ENCODE measurements around the gene PRR36.

PRR36 gene

DNA sequence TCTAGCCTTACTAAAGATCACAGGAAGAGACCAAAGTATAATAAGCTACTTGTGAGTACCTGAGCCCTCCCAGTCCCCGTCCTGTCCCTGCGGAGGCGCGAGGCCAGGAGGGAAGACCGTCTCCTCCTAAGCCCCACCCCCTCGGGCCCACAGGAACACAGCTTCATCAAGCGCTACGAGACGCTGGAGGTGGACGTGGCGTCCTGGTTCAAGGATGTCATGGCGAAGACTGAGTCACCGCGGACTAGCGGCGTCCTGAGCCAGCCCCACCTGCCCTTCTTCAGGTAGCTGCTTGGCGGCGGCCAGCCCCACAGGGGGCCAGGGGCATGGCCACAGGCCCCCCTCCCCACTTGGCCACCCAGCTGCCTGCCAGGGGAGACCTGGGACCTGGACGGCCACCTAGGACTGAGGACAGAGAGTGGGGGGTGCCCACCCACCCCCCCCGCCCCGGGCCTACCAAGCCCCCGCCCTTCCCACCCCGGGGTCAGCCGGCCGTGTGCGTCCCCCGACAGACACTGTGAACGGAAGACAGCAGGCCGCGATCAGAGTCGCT is 38.0 kb upstream of the PRR36 start:
- in situ Hi-C loops (cut with HindIII; ENCODE audit: low sequenced_read_pairs), result no loop called here
- no peak overlapping the region for H3K4me3 ChIP-seq (ENCODE audit: low read depth, low read length)
- DNase-seq (ENCODE audit: low read depth), result no peak
- TF ChIP-seq, protein P1, sequence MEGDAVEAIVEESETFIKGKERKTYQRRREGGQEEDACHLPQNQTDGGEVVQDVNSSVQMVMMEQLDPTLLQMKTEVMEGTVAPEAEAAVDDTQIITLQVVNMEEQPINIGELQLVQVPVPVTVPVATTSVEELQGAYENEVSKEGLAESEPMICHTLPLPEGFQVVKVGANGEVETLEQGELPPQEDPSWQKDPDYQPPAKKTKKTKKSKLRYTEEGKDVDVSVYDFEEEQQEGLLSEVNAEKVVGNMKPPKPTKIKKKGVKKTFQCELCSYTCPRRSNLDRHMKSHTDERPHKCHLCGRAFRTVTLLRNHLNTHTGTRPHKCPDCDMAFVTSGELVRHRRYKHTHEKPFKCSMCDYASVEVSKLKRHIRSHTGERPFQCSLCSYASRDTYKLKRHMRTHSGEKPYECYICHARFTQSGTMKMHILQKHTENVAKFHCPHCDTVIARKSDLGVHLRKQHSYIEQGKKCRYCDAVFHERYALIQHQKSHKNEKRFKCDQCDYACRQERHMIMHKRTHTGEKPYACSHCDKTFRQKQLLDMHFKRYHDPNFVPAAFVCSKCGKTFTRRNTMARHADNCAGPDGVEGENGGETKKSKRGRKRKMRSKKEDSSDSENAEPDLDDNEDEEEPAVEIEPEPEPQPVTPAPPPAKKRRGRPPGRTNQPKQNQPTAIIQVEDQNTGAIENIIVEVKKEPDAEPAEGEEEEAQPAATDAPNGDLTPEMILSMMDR (IDR thresholded peaks at IDR 0.05; ENCODE audit: low read depth, low read length, missing control alignments), result no peak

DNA sequence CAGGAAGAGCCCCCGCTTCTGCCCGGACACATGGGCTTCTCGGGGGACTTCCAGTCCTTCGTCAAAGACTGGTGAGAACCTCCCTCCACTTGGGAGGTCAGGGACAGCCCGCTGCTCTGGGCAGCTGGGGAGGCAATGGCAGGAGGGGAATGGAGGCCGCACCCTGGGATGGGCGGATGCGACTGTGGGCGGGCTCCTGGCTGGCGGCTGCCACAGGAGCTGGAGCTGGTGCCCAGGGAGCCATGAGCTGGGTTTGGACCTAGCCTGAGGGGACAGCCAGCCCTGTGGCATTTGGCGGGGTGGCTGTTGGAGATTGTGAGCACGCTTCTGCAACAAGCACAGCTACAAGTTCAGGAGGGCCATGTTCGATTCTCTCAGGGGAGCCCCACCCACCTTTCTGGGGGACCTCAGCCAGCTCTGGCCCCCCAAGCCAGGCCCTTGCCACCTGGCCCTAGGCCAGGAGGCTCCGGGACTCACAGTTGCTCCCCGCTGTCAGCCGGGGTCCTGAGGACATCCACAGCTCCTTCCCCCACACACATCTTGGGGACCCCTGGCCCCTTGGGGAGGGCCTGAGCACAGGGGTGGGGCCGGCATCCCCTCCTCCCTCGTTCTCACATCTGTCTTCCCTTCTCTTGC is 37.4 kb upstream of the PRR36 start:
- in situ Hi-C loops (cut with HindIII; ENCODE audit: low sequenced_read_pairs), result no loop called here
- TF ChIP-seq, protein P1 (IDR thresholded peaks at IDR 0.05; ENCODE audit: low read depth, low read length, missing control alignments), result no peak
- no peak overlapping the region for H3K4me3 ChIP-seq (ENCODE audit: low read depth, low read length)
- no peak for DNase-seq (ENCODE audit: low read depth)

DNA sequence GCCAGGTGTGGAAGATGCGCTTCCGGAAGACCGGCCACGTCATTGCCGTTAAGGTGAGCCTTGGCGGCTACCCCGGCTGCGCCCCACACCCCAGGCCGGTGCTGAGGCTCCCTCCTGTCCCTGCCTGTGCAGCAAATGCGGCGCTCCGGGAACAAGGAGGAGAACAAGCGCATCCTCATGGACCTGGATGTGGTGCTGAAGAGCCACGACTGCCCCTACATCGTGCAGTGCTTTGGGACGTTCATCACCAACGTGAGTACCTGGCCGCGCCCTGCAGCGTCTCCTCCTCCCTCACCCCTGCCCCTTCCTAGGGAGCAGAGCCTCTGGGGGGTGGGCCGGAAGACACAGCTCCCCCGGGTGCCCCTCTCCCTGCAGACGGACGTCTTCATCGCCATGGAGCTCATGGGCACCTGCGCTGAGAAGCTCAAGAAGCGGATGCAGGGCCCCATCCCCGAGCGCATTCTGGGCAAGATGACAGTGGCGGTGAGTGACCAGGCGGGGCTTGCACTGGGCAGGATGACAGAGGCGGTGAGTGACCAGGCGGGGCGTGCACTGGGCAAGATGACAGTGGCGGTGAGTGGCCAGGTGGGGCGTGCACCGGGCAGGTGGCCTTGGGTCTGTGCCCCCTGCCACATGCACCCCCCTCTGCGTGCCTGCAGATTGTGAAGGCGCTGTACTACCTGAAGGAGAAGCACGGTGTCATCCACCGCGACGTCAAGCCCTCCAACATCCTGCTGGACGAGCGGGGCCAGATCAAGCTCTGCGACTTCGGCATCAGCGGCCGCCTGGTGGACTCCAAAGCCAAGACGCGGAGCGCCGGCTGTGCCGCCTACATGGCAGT is 36.4 kb upstream of the PRR36 start:
- DNase-seq (ENCODE audit: low read depth), result no peak
- TF ChIP-seq, protein P1 (IDR thresholded peaks at IDR 0.05; ENCODE audit: low read depth, low read length, missing control alignments), result no peak
- H3K4me3 ChIP-seq (ENCODE audit: low read depth, low read length), result no peak overlapping the region
- in situ Hi-C loops (cut with HindIII; ENCODE audit: low sequenced_read_pairs), result no loop called here

DNA sequence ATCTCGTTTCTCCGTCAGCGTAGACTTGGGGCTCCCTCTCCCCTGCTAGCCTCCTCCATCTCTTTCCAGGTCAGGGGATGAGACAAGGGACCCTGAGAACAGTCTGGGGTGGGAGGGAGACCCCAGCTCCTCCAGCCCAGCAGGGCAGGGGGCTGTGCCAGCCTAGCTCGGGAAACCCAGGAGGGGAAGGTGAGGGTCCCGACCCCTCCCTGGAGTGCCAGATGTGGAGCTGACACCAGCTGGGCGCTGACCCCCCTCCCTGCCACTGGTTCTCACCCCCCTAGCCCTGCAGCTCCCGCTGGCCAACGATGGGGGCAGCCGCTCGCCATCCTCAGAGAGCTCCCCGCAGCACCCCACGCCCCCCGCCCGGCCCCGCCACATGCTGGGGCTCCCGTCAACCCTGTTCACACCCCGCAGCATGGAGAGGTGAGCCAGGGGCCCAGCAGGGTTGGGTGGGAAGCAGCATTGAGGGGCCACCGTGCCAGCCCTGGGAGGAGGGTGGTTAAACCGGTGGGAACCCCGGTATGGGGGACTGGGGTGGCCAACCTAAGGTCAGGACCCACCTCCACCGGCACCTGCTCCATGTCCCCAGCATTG is 35.4 kb upstream of the PRR36 start:
- in situ Hi-C loops (cut with HindIII; ENCODE audit: low sequenced_read_pairs), result no loop called here
- TF ChIP-seq, protein P1 (IDR thresholded peaks at IDR 0.05; ENCODE audit: low read depth, low read length, missing control alignments), result no peak
- no peak for DNase-seq (ENCODE audit: low read depth)
- H3K4me3 ChIP-seq (ENCODE audit: low read depth, low read length), result no peak overlapping the region

DNA sequence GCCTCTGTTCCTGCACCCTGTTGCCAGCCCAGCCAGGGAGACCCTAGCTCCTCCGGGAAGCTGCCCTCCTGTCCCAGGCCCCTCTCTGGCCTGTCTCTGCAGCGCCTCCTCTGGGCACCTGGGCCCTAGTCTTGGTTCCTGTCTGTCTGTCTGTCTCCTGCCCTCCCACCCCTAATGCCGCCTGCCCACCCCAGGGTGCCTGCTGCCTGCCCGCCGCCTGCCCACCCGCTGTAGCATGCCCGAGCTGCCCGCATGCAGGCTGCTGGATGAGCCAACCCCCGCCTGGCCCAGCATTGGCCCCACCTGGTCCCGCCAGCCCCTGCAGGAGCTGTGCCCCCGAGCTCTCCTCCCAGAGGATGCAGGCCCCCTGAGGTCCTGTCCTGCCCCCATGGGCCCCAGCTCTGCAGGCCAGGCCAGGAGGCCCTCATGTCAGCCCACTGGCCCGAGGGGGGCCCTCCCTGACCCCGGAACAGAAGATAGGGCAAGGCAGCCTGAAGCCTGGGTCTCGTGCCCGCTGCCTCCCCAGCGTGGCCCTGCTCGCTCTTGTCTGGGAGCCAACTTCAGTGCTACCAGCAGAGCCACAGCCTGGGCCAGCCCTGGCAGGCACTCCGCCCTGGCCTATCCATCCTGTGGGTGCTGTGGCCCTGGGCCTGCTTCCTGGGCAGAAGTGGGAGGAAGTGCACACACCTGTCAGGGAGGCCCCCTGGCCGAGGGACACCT is 34.7 kb upstream of the PRR36 start:
- no peak overlapping the region for H3K4me3 ChIP-seq (ENCODE audit: low read depth, low read length)
- TF ChIP-seq, protein P1 (IDR thresholded peaks at IDR 0.05; ENCODE audit: low read depth, low read length, missing control alignments), result peak; percentile 2
- DNase-seq (ENCODE audit: low read depth), result no peak
- in situ Hi-C loops (cut with HindIII; ENCODE audit: low sequenced_read_pairs), result no loop called here
